ENCODE data around the gene MARCHF4. TPM values are rescaled to one million over a fixed set of nuclear protein-coding genes. Genes with fewer than 3 reads are reported as not detected.

MARCHF4 gene
- total and polyA plus RNA-seq, 9 of the 15 experiments (the other 6 are each of a cell fraction or from before 2014, with no cell fraction given) = 0.05 TPM; not detected in 8

DNA sequence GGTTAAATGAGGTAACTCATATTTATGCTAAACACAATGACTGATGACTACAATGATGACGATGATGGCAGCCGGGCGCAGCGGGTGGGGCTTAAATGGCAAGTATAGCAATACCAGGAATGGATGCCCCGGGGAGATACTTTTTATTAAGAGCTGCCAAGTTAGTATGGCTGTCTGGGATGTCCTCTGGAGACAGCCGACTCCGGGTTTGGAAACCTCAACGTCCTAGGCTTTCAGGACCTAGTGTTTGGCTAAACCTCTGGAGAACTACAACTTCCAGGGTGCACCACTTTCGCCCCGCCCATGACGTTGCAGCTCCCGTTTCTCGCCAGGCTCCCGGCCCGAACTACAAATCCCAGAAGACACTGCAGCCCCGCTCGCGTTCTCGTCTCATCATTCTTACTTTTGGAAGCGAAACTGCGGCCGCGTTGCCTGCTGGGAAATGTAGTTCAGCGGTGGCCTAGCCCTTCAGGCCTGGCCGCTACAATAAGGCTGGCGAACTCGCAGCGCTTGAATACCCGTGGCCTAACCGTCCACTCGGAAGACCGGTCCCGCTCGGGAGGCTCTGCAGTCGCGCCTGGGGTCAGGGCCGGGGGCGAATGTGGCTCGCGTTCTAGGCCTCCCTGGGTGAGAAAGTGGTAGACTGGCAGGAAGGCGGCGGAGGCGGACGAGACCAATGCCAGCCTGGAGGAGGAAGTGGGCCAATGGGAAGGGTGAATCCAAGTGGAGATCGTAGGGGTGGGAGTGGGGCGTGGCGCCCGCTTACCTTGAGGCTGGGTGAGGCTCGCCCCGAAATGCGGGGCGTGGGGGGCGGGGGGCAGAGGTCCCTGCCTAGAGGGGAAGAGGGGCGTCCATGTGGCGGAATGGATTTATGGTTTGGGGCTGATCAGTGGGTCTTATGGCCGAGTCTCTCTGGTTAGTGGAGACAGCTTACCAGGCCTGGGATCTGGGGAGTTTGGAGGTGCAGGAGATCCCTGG lies 40.0 kb upstream of the MARCHF4 start, which contains the start of gene SMARCAL1 (continued):
- TF ChIP-seq ETV6 (IDR thresholded peaks at IDR 0.05; ENCODE audit: borderline replicate concordance in 1 of 2, low read depth in 2 of 2, low read length in 1 of 2) (no peak), ETV6 (CRISPR knock-in tag; IDR thresholded peaks at IDR 0.05; ENCODE audit: borderline replicate concordance) (no peak), DLX4 (CRISPR knock-in tag; IDR thresholded peaks at IDR 0.05) (no peak), ZFP1 (CRISPR knock-in tag; IDR thresholded peaks at IDR 0.05) (no peak), ZSCAN32 (CRISPR knock-in tag; IDR thresholded peaks at IDR 0.05) (no peak), GTF2E2 (tag; IDR thresholded peaks at IDR 0.05) (no peak), SMAD1 (IDR thresholded peaks at IDR 0.05; ENCODE audit: low read depth, low read length, partially characterized antibody) (no peak), CBX1 (IDR thresholded peaks at IDR 0.05; ENCODE audit: low read depth) (no peak), SRSF7 (optimal IDR thresholded peaks at IDR 0.05; ENCODE audit: low read depth, low read length) (no peak), KHSRP (IDR thresholded peaks at IDR 0.05) (no peak), CEBPG (CRISPR knock-in tag; IDR thresholded peaks at IDR 0.05) (no peak), CEBPG (tag; conservative IDR thresholded peaks at IDR 0.05 in 1 of 2, IDR thresholded peaks at IDR 0.05 in 1 of 2) (no peak; a peak in 1 of 4 replicates), MBD2 (IDR thresholded peaks at IDR 0.05; ENCODE audit: borderline replicate concordance, low read depth) (peak; percentile 78), ZNF561 (CRISPR knock-in tag; conservative IDR thresholded peaks at IDR 0.05) (no peak), CBX8 (IDR thresholded peaks at IDR 0.05; ENCODE audit: borderline replicate concordance, extremely low read depth, low read depth, low read length, poor library complexity, severe bottlenecking) (no peak), ZNF699 (CRISPR knock-in tag; IDR thresholded peaks at IDR 0.05; ENCODE audit: insufficient replicate concordance) (no peak), PPARD (CRISPR knock-in tag; IDR thresholded peaks at IDR 0.05) (no peak)
- TF ChIP-seq, protein P1, sequence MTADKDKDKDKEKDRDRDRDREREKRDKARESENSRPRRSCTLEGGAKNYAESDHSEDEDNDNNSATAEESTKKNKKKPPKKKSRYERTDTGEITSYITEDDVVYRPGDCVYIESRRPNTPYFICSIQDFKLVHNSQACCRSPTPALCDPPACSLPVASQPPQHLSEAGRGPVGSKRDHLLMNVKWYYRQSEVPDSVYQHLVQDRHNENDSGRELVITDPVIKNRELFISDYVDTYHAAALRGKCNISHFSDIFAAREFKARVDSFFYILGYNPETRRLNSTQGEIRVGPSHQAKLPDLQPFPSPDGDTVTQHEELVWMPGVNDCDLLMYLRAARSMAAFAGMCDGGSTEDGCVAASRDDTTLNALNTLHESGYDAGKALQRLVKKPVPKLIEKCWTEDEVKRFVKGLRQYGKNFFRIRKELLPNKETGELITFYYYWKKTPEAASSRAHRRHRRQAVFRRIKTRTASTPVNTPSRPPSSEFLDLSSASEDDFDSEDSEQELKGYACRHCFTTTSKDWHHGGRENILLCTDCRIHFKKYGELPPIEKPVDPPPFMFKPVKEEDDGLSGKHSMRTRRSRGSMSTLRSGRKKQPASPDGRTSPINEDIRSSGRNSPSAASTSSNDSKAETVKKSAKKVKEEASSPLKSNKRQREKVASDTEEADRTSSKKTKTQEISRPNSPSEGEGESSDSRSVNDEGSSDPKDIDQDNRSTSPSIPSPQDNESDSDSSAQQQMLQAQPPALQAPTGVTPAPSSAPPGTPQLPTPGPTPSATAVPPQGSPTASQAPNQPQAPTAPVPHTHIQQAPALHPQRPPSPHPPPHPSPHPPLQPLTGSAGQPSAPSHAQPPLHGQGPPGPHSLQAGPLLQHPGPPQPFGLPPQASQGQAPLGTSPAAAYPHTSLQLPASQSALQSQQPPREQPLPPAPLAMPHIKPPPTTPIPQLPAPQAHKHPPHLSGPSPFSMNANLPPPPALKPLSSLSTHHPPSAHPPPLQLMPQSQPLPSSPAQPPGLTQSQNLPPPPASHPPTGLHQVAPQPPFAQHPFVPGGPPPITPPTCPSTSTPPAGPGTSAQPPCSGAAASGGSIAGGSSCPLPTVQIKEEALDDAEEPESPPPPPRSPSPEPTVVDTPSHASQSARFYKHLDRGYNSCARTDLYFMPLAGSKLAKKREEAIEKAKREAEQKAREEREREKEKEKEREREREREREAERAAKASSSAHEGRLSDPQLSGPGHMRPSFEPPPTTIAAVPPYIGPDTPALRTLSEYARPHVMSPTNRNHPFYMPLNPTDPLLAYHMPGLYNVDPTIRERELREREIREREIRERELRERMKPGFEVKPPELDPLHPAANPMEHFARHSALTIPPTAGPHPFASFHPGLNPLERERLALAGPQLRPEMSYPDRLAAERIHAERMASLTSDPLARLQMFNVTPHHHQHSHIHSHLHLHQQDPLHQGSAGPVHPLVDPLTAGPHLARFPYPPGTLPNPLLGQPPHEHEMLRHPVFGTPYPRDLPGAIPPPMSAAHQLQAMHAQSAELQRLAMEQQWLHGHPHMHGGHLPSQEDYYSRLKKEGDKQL (CRISPR knock-in tag; IDR thresholded peaks at IDR 0.05; ENCODE audit: borderline replicate concordance) = no peak
- TF ChIP-seq, protein P2, sequence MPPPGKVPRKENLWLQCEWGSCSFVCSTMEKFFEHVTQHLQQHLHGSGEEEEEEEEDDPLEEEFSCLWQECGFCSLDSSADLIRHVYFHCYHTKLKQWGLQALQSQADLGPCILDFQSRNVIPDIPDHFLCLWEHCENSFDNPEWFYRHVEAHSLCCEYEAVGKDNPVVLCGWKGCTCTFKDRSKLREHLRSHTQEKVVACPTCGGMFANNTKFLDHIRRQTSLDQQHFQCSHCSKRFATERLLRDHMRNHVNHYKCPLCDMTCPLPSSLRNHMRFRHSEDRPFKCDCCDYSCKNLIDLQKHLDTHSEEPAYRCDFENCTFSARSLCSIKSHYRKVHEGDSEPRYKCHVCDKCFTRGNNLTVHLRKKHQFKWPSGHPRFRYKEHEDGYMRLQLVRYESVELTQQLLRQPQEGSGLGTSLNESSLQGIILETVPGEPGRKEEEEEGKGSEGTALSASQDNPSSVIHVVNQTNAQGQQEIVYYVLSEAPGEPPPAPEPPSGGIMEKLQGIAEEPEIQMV (tag; conservative IDR thresholded peaks at IDR 0.05; ENCODE audit: low read depth) = no peak
- TF ChIP-seq, protein P3, sequence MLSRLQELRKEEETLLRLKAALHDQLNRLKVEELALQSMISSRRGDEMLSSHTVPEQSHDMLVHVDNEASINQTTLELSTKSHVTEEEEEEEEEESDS (CRISPR knock-in tag; IDR thresholded peaks at IDR 0.05) = no peak

Measured in K562 (cell line).